Posterior vena cava (tissue), 2 donors: ENCODE data around the gene ADAM22. TPM values are rescaled to one million over a fixed set of nuclear protein-coding genes. Genes with fewer than 3 reads are reported as not detected.

Source experiments
- DNase-seq: peaks from one replicate; pipeline ENCODE4 v3.0.0-alpha.2; 2020; ENCODE audit warnings: low spot score
- intact Hi-C, 2 donors: fragments of 100-400 bp; cut with DNase I; formaldehyde crosslinking; loops; one replicate each; pipeline versions ENCODE4 v1.14.1 to v1.14.2; 2022 to 2023
- total RNA-seq, 2 donors: library from RNA; stranded (reverse); fragmentation: NEBNext Ultra II Directional; extraction: Animal tissue kit (Norgen Biotek cat#: 25700); gene quantifications; one replicate each; pipeline ENCODE4 v1.2.1, GENCODE V29; 2021
- donor health status: DM: yes; HTN: yes; CAD: no.
- donor health status: DM: yes; HTN: yes; CAD: no.

Gene ADAM22
- total RNA-seq, 2 donors from 2014 or later: 11.5 to 18.4 TPM

DNA sequence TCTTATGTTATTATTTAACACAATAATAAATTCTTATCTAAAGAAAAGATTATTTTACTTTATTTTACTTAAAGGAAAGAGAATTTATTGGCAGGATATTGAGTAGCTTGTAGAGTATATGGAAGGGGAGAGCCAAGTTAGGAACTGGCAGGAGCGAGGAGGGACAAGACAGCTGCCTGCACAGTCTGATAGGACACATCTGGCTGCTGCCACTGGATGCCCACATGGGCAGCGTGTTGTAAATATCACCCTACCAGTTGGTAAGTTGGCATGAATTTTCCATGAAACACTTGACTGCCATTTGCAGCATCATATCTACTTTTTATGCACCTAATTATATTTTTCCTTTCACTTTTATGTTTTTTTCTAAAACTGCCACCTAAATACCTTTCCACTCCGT is 266.2 kb downstream of the ADAM22 start:
- intact Hi-C loops: no loop called here
- DNase-seq: no peak

DNA sequence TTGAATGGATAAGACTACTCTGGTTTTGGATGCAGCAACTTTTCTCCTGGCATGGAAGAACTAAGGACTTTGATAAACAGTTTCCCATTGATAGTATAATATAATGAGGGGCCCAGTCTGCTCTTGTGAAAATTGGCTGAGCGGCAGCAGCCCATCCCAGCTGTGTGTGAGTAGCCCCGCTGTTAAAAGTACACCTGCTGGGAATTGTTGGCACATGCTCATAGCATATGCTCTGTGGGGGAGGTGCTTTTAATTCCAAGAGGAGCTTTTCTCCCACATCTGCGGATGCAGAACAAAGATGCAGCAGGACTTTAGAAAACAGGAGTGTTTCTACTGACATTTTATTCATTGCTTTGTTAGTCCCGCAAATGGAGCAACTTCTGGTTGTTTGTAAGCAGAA is 266.7 kb downstream of the ADAM22 start:
- DNase-seq: no peak
- intact Hi-C loops: no loop called here

GRCh38 chr7:88201305-88201704 is 267.3 kb downstream of the ADAM22 start:
- intact Hi-C loops: no loop called here
- no peak for DNase-seq

GRCh38 chr7:88202278-88202677 is 268.2 kb downstream of the ADAM22 start:
- intact Hi-C loops: no loop called here
- DNase-seq: no peak

GRCh38 chr7:88202799-88203198 is 268.7 kb downstream of the ADAM22 start:
- intact Hi-C loops: no loop called here

GRCh38 chr7:88203401-88203800 is 269.4 kb downstream of the ADAM22 start:
- intact Hi-C loops: no loop called here
- no peak for DNase-seq

More at GRCh38 chr7:88202799-88203198, 268.7 kb downstream of the ADAM22 start:
- no peak for DNase-seq

DNA sequence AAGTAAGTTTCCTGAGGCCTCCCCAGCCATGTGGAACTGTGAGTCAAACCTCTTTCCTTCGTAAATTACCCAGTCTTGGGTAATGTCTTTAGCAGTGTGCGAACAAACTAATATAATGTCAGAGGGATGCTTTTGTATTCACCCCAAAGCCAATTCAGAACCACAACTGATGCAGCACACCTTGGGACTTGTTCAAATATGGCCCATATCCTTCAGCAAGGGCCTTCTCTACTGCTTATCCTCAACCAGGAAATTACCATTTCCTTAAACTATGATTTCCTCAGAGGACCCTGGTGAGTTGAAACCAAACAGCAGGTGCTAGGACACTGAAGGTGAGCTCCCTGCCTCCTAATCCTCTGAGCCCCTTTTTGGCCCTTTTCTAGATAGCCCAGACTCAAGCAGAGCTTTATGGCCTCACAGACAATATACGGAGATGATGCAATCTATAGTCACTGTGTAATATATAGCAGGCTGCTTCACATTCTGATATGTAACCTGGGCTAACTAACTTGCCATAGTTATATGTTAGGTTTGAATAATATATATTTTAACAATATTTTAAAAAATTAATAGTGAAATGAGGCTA is 270.6 kb downstream of the ADAM22 start:
- no peak for DNase-seq
- intact Hi-C loops: no loop called here

- DNase-seq: no peak
- intact Hi-C loops: no loop called here
Observed at GRCh38 chr7:88205179-88205578, 271.1 kb downstream of the ADAM22 start.

DNA sequence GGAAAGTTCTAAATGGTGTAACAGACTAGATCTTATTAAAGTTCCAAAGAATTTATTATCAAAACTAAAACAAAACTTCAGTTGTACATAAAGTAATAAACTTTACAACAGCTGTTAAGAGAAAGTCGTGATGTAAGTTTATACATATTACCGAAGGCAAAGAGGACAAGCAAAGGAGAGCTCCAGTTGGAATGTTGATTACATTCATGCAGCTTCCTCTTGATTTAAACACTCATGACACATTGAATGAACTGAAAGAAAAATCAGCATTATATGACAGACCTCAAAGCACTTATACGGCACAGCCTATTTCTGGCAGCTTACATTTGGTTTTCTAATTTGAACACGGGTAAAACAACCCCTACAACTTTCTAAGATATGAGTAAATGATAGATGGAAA is 272.2 kb downstream of the ADAM22 start:
- no peak for DNase-seq
- intact Hi-C loops: no loop called here

- DNase-seq: no peak
- intact Hi-C loops: no loop called here
Observed at GRCh38 chr7:88208521-88208920, 274.5 kb downstream of the ADAM22 start.

GRCh38 chr7:88212918-88213317 is 278.9 kb downstream of the ADAM22 start:
- DNase-seq: no peak
- intact Hi-C loops: no loop called here

DNA sequence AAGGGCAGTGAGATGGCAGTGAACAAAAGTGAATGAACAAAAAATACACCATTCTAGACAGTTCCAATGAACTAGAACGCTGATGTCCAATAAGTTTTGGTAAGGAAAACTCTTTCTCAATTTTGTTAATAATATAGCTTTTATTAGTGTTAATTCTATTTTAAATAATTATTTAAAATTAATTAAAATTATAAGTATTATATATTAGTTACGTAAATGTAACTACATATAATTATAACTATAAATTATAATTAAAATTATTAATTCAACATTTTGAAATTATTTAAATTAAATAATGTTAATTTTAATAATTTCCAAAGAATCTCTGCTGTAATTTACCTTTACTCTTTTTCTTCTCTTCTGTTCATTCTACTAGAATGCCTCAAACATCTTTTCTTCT is 280.4 kb downstream of the ADAM22 start:
- DNase-seq: no peak
- intact Hi-C loops: no loop called here

DNA sequence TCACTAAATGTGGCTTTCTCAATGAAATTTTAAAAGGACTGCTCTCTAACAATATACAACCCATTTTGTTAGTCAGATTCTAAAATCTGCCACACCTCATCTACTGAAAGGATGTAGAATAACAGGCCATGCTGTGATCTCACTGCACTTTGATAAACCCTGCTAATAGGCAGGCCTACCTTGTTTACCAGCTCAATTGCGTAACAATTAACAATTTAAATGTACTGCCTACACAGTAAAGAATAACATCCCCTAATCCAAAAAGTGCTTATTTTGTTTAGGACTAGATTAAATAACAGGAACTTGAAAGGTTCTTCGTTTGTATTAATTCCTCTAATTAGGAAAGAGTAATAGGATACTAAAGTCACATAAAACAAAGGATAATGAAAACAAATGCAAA is 281.2 kb downstream of the ADAM22 start:
- intact Hi-C loops: no loop called here

DNA sequence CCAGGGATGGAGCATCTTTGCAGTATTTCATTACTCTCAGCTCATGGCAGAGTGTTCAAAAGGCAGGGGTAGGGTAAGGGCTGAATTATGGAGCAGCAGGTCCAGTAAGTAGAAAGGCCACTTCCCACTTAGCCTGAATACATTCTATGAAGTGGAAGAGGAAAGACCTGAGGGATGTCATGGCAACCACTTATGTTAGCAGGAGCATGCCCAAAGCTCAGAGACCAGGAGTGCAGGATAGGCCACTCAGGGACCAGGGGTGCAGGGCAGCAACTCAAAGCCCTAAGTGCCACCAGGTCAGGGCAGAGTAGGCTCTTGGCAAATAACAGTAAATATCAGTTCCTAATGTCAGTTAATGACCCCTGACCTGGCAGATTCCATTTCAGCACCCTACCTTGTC is 282.2 kb downstream of the ADAM22 start:
- no peak for DNase-seq
- intact Hi-C loops: no loop called here

More for the DNA sequence above, 281.2 kb downstream of the ADAM22 start:
- DNase-seq: no peak

DNA sequence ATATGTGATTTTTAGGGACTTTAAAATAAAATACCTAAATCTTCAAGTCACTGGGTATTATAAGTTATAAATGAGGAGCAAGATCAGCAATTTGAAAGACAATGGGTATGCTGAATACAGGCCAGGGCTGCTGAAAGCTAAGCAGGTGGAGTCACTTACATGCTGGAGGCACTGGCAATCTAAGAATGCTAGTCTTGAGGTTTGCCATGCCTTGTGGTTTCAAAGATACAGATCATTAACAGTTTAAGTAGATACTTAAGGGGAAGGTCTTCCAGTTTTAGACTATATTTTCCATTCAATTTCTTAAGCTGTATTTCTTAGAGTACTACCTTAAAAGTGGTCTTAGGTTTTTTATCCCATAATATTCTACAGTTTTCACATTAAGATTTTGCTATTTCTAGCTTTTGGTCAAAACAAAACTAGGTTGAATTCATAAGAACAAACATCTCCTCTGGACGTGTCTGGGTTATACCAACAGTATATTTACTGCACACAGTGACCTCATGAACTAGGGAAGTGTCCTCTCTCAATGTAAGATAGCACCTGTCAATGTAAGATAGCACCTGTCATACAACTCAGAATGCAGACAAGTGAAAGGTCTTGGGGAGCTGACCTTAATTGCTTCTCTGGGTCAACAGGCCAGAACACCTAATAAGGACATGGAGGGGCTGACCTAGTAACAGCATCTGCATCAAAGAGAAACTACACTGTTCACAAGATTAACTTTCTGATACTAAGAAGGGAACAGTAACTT is 283.8 kb downstream of the ADAM22 start:
- intact Hi-C loops: no loop called here
- no peak for DNase-seq

- no peak for DNase-seq
- intact Hi-C loops: no loop called here
Observed at GRCh38 chr7:88218429-88218745, 284.3 kb downstream of the ADAM22 start.

- peak; percentile 86 for DNase-seq
- intact Hi-C loops: no loop called here
Observed at GRCh38 chr7:88218836-88219605, 285.0 kb downstream of the ADAM22 start.

GRCh38 chr7:88219781-88220747 is 286.0 kb downstream of the ADAM22 start, which contains the start of gene SRI:
Gene SRI (minus strand): TSS chr7:88220038. CDS start chr7:88220026, 12 bp downstream.
- intact Hi-C loops: no loop called here
- DNase-seq: peak; percentile 96

DNA sequence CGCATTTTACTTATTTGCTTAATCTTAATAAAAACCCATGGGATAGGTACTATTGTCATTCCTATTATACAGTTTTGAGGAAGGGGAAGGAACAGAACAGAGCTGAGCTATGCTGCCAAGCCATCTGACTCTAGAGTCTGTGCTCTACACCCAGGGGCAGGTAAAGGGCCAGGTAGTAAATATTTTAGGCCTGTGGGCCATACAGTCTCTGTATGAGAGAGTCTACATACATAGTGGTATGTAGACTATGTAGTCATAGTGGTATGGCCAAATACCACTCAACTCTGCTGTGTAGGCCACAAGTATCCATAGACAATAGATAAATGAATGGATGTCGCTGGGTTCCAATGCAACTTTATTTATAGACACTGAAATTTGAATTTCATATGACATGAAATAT is 289.2 kb downstream of the ADAM22 start:
- intact Hi-C loops: no loop called here
- no peak for DNase-seq
